ENCODE results near the gene CEP162. TPM values are rescaled to one million over a fixed set of nuclear protein-coding genes. Genes with fewer than 3 reads are reported as not detected.

CEP162 gene
- total and polyA plus RNA-seq, 8 donors = 1.4 to 33.9 (median 8.0) TPM

GRCh38 chr6:84183430-84183829, 44.0 kb downstream of the CEP162 start:
- no peaks in the 10 kb centered on the region for H3K9me3 ChIP-seq
- H3K36me3 ChIP-seq = peaks cover 4 to 40% (median 28%) of the 10 kb centered on the region in 4 donors
- no peak overlapping the region for H3K27ac ChIP-seq
- 92 to 100% (median 100%) methylated on average over 1 of the region's 1 CpG for WGBS, 5 donors
- no peak for DNase-seq
- no peak for TF ChIP-seq EP300 (IDR thresholded peaks at IDR 0.05)
- no peak for TF ChIP-seq CTCF (IDR thresholded peaks at IDR 0.05)
- TF ChIP-seq POLR2AphosphoS5 (IDR thresholded peaks at IDR 0.05) = no peak
- no peak for TF ChIP-seq POLR2A (IDR thresholded peaks at IDR 0.05)
- no peak overlapping the region for H3K4me3 ChIP-seq
- no peaks in the 10 kb centered on the region for H3K4me1 ChIP-seq
- intact Hi-C loops (cut with DNase I; ENCODE audit: low total_unique reads) = no loop called here
- no peaks in the 10 kb centered on the region for H3K27me3 ChIP-seq

DNA sequence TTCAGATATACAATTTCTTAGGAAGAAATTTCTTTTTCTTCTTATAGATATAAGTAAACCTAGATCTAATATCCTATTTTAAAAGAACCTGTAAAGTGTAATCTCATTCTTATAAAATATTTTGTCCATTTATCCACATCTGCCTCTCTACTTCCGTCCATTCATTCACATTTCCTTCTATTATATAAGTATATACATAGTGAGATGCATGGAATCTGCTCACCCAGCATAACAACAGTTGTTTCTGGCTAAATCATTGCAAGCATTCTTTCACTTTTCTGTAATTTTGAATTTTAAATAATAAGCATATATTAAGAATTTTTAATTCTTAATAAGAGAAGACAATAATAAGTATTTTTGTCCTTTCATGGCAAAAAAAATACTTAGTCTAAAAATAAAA, 45.4 kb downstream of the CEP162 start:
- 78 to 93% (median 92%) methylated on average over 1 of the region's 1 CpG for WGBS, 5 donors
- no peak for DNase-seq

GRCh38 chr6:84177241-84177640, 50.2 kb downstream of the CEP162 start:
- no peaks in the 10 kb centered on the region for H3K4me1 ChIP-seq
- peaks cover 0 to 32% (median 21%) of the 10 kb centered on the region in 4 donors for H3K36me3 ChIP-seq
- no peaks in the 10 kb centered on the region for H3K9me3 ChIP-seq
- TF ChIP-seq POLR2A (IDR thresholded peaks at IDR 0.05) (no peak), POLR2AphosphoS5 (IDR thresholded peaks at IDR 0.05) (no peak), EP300 (IDR thresholded peaks at IDR 0.05) (no peak), CTCF (IDR thresholded peaks at IDR 0.05) (no peak)
- intact Hi-C loops (cut with DNase I; ENCODE audit: low total_unique reads) = no loop called here
- H3K27ac ChIP-seq = no peak overlapping the region
- WGBS, 5 donors = 76 to 88% (median 83%) methylated on average over 4 of the region's 4 CpGs
- DNase-seq = peak in 1 of 2 donors; percentile 6
- no peak overlapping the region for H3K4me3 ChIP-seq
- H3K27me3 ChIP-seq = no peaks in the 10 kb centered on the region

More for the DNA sequence above, 45.4 kb downstream of the CEP162 start:
- Histone ChIP-seq H3K27me3 (no peaks in the 10 kb centered on the region), H3K4me1 (no peaks in the 10 kb centered on the region), H3K27ac (no peak overlapping the region), H3K36me3 (peaks cover 4 to 37% (median 27%) of the 10 kb centered on the region in 4 donors), H3K9me3 (no peaks in the 10 kb centered on the region), H3K4me3 (no peak overlapping the region)
- intact Hi-C loops (cut with DNase I; ENCODE audit: low total_unique reads) = no loop called here
- TF ChIP-seq POLR2A (IDR thresholded peaks at IDR 0.05) = no peak

GRCh38 chr6:84172574-84172973, 54.9 kb downstream of the CEP162 start:
- no peak overlapping the region for H3K27ac ChIP-seq
- DNase-seq = no peak
- H3K4me3 ChIP-seq = no peak overlapping the region
- no peaks in the 10 kb centered on the region for H3K9me3 ChIP-seq
- TF ChIP-seq POLR2AphosphoS5 (IDR thresholded peaks at IDR 0.05) (no peak), EP300 (IDR thresholded peaks at IDR 0.05) (no peak), POLR2A (IDR thresholded peaks at IDR 0.05) (no peak), CTCF (IDR thresholded peaks at IDR 0.05) (no peak)
- intact Hi-C loops (cut with DNase I; ENCODE audit: low total_unique reads) = no loop called here
- H3K4me1 ChIP-seq = no peaks in the 10 kb centered on the region
- H3K36me3 ChIP-seq = peaks cover 14 to 62% (median 53%) of the 10 kb centered on the region in 4 donors
- no peaks in the 10 kb centered on the region for H3K27me3 ChIP-seq
- 88 to 95% (median 89%) methylated on average over 1 of the region's 1 CpG for WGBS, 5 donors

DNA sequence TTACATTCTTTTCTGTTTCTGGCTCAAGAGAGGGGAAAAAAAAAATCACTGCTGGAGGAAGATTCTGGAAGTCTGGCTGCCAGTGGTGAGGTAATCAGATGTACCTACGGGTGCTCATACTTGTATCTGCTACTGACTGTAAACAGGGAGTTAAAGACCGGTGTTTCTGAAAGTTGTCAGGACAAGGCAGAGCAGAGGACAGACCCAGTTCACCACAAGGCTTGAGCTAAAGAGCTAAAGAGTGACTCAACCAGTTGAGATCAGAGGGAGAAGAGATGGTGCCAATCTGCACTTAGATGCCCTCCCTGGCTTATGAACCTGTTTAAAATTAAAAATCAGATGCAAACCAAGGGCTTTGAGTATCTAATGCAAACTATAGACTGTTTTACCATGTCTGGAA, 55.4 kb downstream of the CEP162 start:
- Histone ChIP-seq H3K27me3 (no peaks in the 10 kb centered on the region), H3K4me3 (no peak overlapping the region), H3K27ac (no peak overlapping the region), H3K36me3 (peaks cover 14 to 62% (median 53%) of the 10 kb centered on the region in 4 donors), H3K4me1 (no peaks in the 10 kb centered on the region), H3K9me3 (no peaks in the 10 kb centered on the region)
- no peak for DNase-seq
- 76 to 100% (median 93%) methylated on average over 2 of the region's 2 CpGs for WGBS, 5 donors
- intact Hi-C loops (cut with DNase I; ENCODE audit: low total_unique reads) = no loop called here
- TF ChIP-seq EP300 (IDR thresholded peaks at IDR 0.05) = no peak
- TF ChIP-seq CTCF (IDR thresholded peaks at IDR 0.05) = no peak
- TF ChIP-seq POLR2A (IDR thresholded peaks at IDR 0.05) = no peak
- no peak for TF ChIP-seq POLR2AphosphoS5 (IDR thresholded peaks at IDR 0.05)

Measured in stomach (tissue), 9 donors.